K562 treated with DMSO at 1 percent for 4 hours (cell line): Measurements from ENCODE around the gene CTPS1. TPM values are rescaled to one million over a fixed set of nuclear protein-coding genes. Genes with fewer than 3 reads are reported as not detected.

Experiments
- total RNA-seq: library from RNA; unstranded; fragments of 300-600 nt; gene quantifications from 2 replicates; pipeline ENCODE4 v1.2.3, GENCODE V29; 2022; ENCODE audit not compliant: insufficient read depth

Gene CTPS1
- 32.3 and 35.5 TPM in 2 replicates for total RNA-seq

GRCh38 chr1:40979241-40980067, at the start of gene CTPS1:
Gene CTPS1, plus strand, starts transcription at chr1:40979696. Its CDS starts 3,595 bp downstream, at chr1:40983291.

GRCh38 chr1:41021526-41022308, 42.2 kb downstream of the CTPS1 start, which contains the start of gene SLFNL1:
Gene SLFNL1, minus strand, starts transcription at chr1:41021725. Its CDS starts 1,065 bp downstream, at chr1:41020660.

Other genes starting within 250 kb of the CTPS1 start
- 2.3 and 4.0 TPM in 2 replicates for gene KCNQ4, start 195.9 kb upstream of the CTPS1 start, total RNA-seq
- gene CITED4, start 117.3 kb upstream of the CTPS1 start, total RNA-seq = 11.4 and 16.9 TPM in 2 replicates
- 0.78 and 1.3 TPM in 2 replicates for gene SLFNL1, start 42.0 kb downstream of the CTPS1 start, total RNA-seq